ENCODE data around the gene WFIKKN1. TPM values are rescaled to one million over a fixed set of nuclear protein-coding genes. Genes with fewer than 3 reads are reported as not detected.

Gene WFIKKN1
- total RNA-seq, 1 donor from 2014 or later, result 0.47 TPM

- no peaks in the 10 kb centered on the region for H3K36me3 Mint-ChIP-seq (ENCODE audit: low read depth)
- no peak for DNase-seq (ENCODE audit: low spot score)
- no peak overlapping the region for H3K4me3 Mint-ChIP-seq (ENCODE audit: unreplicated experiment)
- no peaks in the 10 kb centered on the region for H3K27me3 Mint-ChIP-seq (ENCODE audit: low read depth)
- H3K27ac Mint-ChIP-seq (ENCODE audit: unreplicated experiment), result no peak overlapping the region
- no peaks in the 10 kb centered on the region for H3K9me3 Mint-ChIP-seq (ENCODE audit: low read depth)
- peaks cover 18% of the 10 kb centered on the region for H3K4me1 Mint-ChIP-seq (ENCODE audit: low read depth)
- no peak for TF ChIP-seq CTCF (IDR thresholded peaks at IDR 0.05)
Measured at GRCh38 chr16:645852-646678, 15.3 kb downstream of the WFIKKN1 start.

DNA sequence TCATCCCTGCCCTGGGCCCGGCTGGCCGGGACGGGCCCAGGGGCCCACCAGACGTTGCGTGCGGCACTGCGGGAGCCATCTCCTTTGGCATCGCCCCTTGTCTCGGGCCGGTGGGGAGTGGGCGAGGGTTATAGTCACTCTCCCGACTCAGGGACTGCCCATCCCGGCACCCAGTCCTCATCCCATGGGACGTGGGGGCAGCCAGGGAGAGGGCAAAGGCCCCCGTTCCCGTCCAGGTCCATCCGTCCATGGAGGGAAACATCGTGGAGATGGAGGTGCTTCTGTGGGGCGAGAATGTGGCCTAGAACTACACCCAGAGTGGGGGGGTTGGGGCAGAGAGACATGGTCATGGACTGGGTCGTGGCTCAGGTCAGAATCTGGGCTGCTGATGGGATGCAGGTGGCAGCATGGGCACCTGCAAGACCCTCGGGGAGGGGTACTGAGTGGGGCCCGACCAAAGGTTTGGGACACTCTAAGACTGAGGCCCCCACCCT is 15.9 kb downstream of the WFIKKN1 start:
- no peak overlapping the region for H3K27ac Mint-ChIP-seq (ENCODE audit: unreplicated experiment)
- no peaks in the 10 kb centered on the region for H3K36me3 Mint-ChIP-seq (ENCODE audit: low read depth)
- TF ChIP-seq CTCF (IDR thresholded peaks at IDR 0.05), result no peak
- no peaks in the 10 kb centered on the region for H3K9me3 Mint-ChIP-seq (ENCODE audit: low read depth)
- H3K4me1 Mint-ChIP-seq (ENCODE audit: low read depth), result peaks cover 18% of the 10 kb centered on the region
- no peak for DNase-seq (ENCODE audit: low spot score)
- H3K27me3 Mint-ChIP-seq (ENCODE audit: low read depth), result no peaks in the 10 kb centered on the region
- no peak overlapping the region for H3K4me3 Mint-ChIP-seq (ENCODE audit: unreplicated experiment)

DNA sequence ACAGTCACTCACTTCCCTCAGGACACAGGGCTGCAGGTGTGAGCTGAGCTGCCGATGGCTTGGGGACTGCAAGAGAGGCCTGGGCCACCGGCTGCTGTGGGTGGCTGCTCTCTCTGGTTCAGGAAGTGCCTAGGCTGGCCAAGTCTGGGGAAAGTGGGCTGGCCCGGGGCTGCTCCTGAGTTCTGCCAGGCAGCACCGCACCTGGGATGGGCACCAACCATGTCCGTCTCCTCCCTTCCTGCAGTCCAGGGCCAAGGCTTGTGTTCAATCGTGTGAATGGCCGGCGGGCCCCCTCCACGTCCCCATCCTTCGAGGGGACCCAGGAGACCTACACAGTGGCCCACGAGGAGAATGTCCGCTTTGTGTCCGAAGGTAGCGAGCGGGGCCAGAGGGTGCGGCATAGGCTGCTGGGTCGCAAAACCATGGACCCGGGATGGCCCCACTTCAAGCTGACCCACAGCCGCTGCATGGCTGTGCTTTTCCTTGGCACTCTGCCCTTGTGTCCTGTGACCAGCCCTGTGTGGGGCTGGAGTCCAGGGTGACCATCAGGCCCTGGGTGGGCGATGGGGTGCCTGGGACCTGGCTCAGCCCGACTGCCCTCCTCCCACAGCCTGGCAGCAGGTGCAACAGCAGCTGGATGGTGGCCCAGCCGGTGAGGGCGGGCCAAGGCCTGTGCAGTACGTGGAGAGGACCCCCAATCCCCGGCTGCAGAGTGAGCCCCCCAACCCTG is 16.6 kb downstream of the WFIKKN1 start:
- no peaks in the 10 kb centered on the region for H3K36me3 Mint-ChIP-seq (ENCODE audit: low read depth)
- no peak overlapping the region for H3K27ac Mint-ChIP-seq (ENCODE audit: unreplicated experiment)
- H3K9me3 Mint-ChIP-seq (ENCODE audit: low read depth), result no peaks in the 10 kb centered on the region
- H3K4me1 Mint-ChIP-seq (ENCODE audit: low read depth), result peaks cover 18% of the 10 kb centered on the region
- no peak for DNase-seq (ENCODE audit: low spot score)
- H3K4me3 Mint-ChIP-seq (ENCODE audit: unreplicated experiment), result no peak overlapping the region
- no peaks in the 10 kb centered on the region for H3K27me3 Mint-ChIP-seq (ENCODE audit: low read depth)
- no peak for TF ChIP-seq CTCF (IDR thresholded peaks at IDR 0.05)

DNA sequence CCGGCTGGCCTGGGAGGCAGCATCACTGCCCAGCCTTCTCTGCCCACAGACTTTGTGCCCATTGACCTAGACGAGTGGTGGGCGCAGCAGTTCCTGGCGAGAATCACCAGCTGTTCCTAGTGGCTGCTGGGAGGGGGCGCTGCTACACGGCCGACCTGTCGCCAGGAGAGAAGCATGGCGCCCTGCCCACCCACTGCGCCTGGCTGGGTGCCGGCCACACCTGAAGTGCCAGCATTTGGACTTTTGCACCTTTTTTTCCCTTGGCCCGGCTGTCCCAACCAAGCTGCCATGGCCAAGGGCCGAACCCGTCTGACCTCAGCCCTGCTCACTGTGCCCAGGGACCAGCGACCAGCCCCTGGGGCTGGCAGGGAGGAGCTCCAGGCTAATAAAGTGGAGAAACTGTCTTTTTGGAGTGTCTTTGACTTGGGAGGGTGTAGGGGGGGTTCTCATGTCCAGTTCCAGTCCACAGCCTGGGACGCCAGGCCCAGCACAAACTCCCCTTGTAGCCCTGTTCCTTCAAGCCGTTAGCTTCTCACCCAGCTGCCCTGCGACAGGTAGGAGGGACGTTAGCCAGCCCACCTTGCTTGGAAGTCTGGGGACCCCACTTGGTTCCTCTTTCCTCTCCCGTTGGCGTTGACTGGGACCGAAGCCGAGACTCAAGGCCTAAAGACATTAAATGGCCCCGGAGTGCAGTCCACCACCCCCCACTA is 17.4 kb downstream of the WFIKKN1 start:
- Mint-ChIP-seq H3K27ac (ENCODE audit: unreplicated experiment) (peak overlapping the region; percentile 86), H3K27me3 (ENCODE audit: low read depth) (no peaks in the 10 kb centered on the region), H3K36me3 (ENCODE audit: low read depth) (no peaks in the 10 kb centered on the region), H3K4me1 (ENCODE audit: low read depth) (peaks cover 12% of the 10 kb centered on the region), H3K4me3 (ENCODE audit: unreplicated experiment) (peak overlapping the region; percentile 77), H3K9me3 (ENCODE audit: low read depth) (no peaks in the 10 kb centered on the region)
- DNase-seq (ENCODE audit: low spot score), result no peak
- TF ChIP-seq CTCF (IDR thresholded peaks at IDR 0.05), result peak; percentile 66
